Activated CD8-positive, alpha-beta memory T cell treated with anti-CD3 and anti-CD28 coated beads for 36 hours (primary cell): ENCODE measurements around the gene FANCB. TPM values are rescaled to one million over a fixed set of nuclear protein-coding genes. Genes with fewer than 3 reads are reported as not detected.

Source experiments
- CTCF ChIA-PET: fragments of 350-600 bp; sonication (Branson Sonifier 250); formaldehyde crosslinking; loops from one replicate; lab custom pipeline; 2021; ENCODE audit warnings: antibody characterized with exemption; lab: Charles Lee
- POLR2A ChIA-PET: fragments of 350-600 bp; sonication (Branson Sonifier 250); formaldehyde crosslinking; loops from one replicate; lab custom pipeline; 2021; ENCODE audit warnings: antibody characterized with exemption; lab: Charles Lee
- total RNA-seq, 2 experiments: library from RNA; stranded (reverse); gene quantifications; one replicate each; pipeline ENCODE4 v1.2.3, GENCODE V29; 2021

Gene FANCB
- total RNA-seq: 10 to 100 TPM; 12.2 to 14.0 TPM

- ChIA-PET POLR2A (interaction anchor here (0.6 to 1.1 kb wide), 2 partner anchors 10 to 261 kb away, joined by 3 read pairs; no protein-coding TSS in a partner anchor), CTCF (no interaction called here)
Measured at GRCh38 chrX:14872851-14873675, at the start of gene FANCB, which contains the start of gene MOSPD2. Gene FANCB (minus strand): TSS chrX:14873069. CDS start chrX:14865510, 7,559 bp downstream. Gene MOSPD2 (plus strand): TSS chrX:14873421. CDS start chrX:14873529, 108 bp downstream.

- ChIA-PET POLR2A (no interaction called here), CTCF (no interaction called here)
Measured at GRCh38 chrX:14922437-14922836, 49.6 kb upstream of the FANCB start.

GRCh38 chrX:14920196-14920595, 47.3 kb upstream of the FANCB start:
- ChIA-PET POLR2A (no interaction called here), CTCF (interaction anchor here (1.4 kb wide), 1 partner anchor 9 kb away, joined by 3 read pairs; no protein-coding TSS in a partner anchor)

GRCh38 chrX:14919407-14919806, 46.5 kb upstream of the FANCB start:
- CTCF ChIA-PET: interaction anchor here (1.4 kb wide), 1 partner anchor 9 kb away, joined by 3 read pairs; no protein-coding TSS in a partner anchor

GRCh38 chrX:14916017-14916674, 43.3 kb upstream of the FANCB start:
- ChIA-PET POLR2A (no interaction called here), CTCF (no interaction called here)

More at GRCh38 chrX:14919407-14919806, 46.5 kb upstream of the FANCB start:
- POLR2A ChIA-PET: no interaction called here

- ChIA-PET POLR2A (no interaction called here), CTCF (no interaction called here)
Measured at GRCh38 chrX:14915596-14915995, 42.7 kb upstream of the FANCB start.

- POLR2A ChIA-PET: no interaction called here
- CTCF ChIA-PET: no interaction called here
Measured at GRCh38 chrX:14913241-14913640, 40.4 kb upstream of the FANCB start.

- ChIA-PET POLR2A (no interaction called here), CTCF (no interaction called here)
Measured at GRCh38 chrX:14903891-14904290, 31.0 kb upstream of the FANCB start.

- CTCF ChIA-PET: no interaction called here
- POLR2A ChIA-PET: no interaction called here
Measured at GRCh38 chrX:14902537-14902936, 29.7 kb upstream of the FANCB start.

- ChIA-PET CTCF (no interaction called here), POLR2A (no interaction called here)
Measured at GRCh38 chrX:14899607-14900006, 26.7 kb upstream of the FANCB start.

- ChIA-PET POLR2A (no interaction called here), CTCF (no interaction called here)
Measured at GRCh38 chrX:14897042-14897441, 24.2 kb upstream of the FANCB start.

GRCh38 chrX:14896273-14896672, 23.4 kb upstream of the FANCB start:
- CTCF ChIA-PET: no interaction called here
- POLR2A ChIA-PET: no interaction called here

GRCh38 chrX:14886252-14886651, 13.4 kb upstream of the FANCB start:
- POLR2A ChIA-PET: no interaction called here
- CTCF ChIA-PET: no interaction called here

- CTCF ChIA-PET: no interaction called here
- POLR2A ChIA-PET: no interaction called here
Measured at GRCh38 chrX:14884714-14885113, 11.8 kb upstream of the FANCB start.

- CTCF ChIA-PET: no interaction called here
- POLR2A ChIA-PET: no interaction called here
Measured at GRCh38 chrX:14883826-14884225, 11.0 kb upstream of the FANCB start.

GRCh38 chrX:14875624-14876023, 2.8 kb upstream of the FANCB start:
- POLR2A ChIA-PET: no interaction called here
- CTCF ChIA-PET: no interaction called here

GRCh38 chrX:14873676-14874049, 794 bp upstream of the FANCB start:
- POLR2A ChIA-PET: interaction anchor here (1.1 kb wide), 1 partner anchor 9 kb away, joined by 3 read pairs; no protein-coding TSS in a partner anchor
- CTCF ChIA-PET: no interaction called here

GRCh38 chrX:14872355-14872754, 514 bp downstream of the FANCB start:
- ChIA-PET CTCF (interaction anchor here (0.6 kb wide), 1 partner anchor 477 kb away, joined by 3 read pairs; no protein-coding TSS in a partner anchor), POLR2A (interaction anchor here (0.6 kb wide), 1 partner anchor 262 kb away, joined by 3 read pairs; no protein-coding TSS in a partner anchor)

- CTCF ChIA-PET: interaction anchor here (0.6 kb wide), 1 partner anchor 478 kb away, joined by 3 read pairs; no protein-coding TSS in a partner anchor
Measured at GRCh38 chrX:14871767-14872166, 1.1 kb downstream of the FANCB start.

GRCh38 chrX:14865201-14865600, 7.7 kb downstream of the FANCB start:
- CTCF ChIA-PET: no interaction called here

More at GRCh38 chrX:14871767-14872166, 1.1 kb downstream of the FANCB start:
- POLR2A ChIA-PET: interaction anchor here (0.5 kb wide), 1 partner anchor 10 kb away, joined by 4 read pairs; no protein-coding TSS in a partner anchor

More at GRCh38 chrX:14865201-14865600, 7.7 kb downstream of the FANCB start:
- POLR2A ChIA-PET: no interaction called here
